Ovary (tissue), 3 donors: ENCODE results near the gene CNDP2.

ENCODE experiments used
- CTCF ChIP-seq, 3 donors: fragments of 450-650 bp in 2 of 3; fragments of 200-600 bp in 1 of 3; IDR thresholded peaks; one replicate each; pipeline versions ENCODE4 v1.5.1 to v1.8.0; 2016 to 2022; ENCODE audit warnings: antibody characterized with exemption in 3 of 3, mild to moderate bottlenecking in 1 of 3
- EP300 ChIP-seq: sonication (generic); formaldehyde crosslinking; IDR thresholded peaks from one replicate; pipeline ENCODE4 v1.6.1; 2017; ENCODE audit warnings: antibody characterized with exemption
- POLR2A ChIP-seq: fragments of 450-650 bp; IDR thresholded peaks from one replicate; pipeline ENCODE4 v1.6.1; 2017; ENCODE audit warnings: antibody characterized with exemption, mild to moderate bottlenecking, moderate library complexity
- donor health status: DM: no; HTN: no; CAD: no.

- TF ChIP-seq POLR2A (no peak), CTCF (IDR thresholded peaks at IDR 0.05) (no peak), EP300 (no peak)
Measured at GRCh38 chr18:74494514-74494913, 1.6 kb upstream of the CNDP2 start.
